ENCODE results near the gene ZDHHC24.

The ZDHHC24 gene

DNA sequence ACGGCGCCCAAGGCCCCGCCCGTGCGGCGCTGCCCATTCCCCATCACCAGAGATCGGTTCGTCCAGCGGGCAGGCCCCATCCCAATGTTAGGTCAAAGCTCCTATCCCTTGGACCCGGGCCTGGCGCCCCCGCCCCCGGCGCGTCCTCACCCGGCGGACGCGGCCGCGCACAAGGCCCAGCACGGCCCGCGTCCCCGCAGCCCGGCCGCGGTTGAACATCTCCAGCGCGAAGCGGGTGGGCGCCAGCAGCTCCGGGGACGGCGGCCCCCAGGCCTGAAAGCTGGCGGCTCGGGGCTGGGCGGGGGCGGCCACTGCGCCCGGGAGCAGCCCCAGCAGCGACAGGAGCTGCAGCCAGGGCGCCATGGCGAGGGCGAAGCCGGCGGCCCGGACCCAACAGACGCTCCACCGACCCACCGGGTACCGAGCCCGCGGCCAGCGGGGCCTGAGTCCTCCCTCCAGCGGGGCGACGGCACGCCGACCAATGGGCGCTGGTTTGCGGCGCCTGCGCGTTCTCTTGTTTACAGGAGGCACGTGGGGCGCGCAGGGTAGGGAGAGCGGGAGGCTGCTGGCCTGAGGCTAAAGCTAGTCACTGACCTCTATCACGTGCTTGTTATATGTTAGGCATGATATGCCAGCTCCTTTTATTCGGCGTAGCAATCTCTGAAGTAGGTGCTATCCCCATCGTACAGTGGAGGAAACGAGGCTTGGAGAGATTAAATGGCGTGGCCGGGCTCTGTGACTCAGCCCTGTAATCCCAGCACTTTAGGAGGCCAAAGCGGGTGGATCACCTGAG is 22.5 kb upstream of the ZDHHC24 start, which contains the start of gene CTSF:
CTSF (minus strand) TSS at position 483 of the 793 bp plus-strand sequence; CDS start at position 363, 120 bp downstream.
- H3K27ac ChIP-seq: peak within 1 kb of the TSS in 14 of 21 experiments; percentile 1 to 78 (median 42)
- H3K4me3 ChIP-seq: peak within 1 kb of the TSS; percentile 44 to 69 (median 58)

GRCh38 chr11:66567787-66568123 is 21.9 kb upstream of the ZDHHC24 start:
- Histone ChIP-seq H3K4me3 (peak overlapping the region; percentile 44 to 69 (median 58)), H3K27ac (peak overlapping the region in 10 of 21 experiments; percentile 1 to 78 (median 42))

DNA sequence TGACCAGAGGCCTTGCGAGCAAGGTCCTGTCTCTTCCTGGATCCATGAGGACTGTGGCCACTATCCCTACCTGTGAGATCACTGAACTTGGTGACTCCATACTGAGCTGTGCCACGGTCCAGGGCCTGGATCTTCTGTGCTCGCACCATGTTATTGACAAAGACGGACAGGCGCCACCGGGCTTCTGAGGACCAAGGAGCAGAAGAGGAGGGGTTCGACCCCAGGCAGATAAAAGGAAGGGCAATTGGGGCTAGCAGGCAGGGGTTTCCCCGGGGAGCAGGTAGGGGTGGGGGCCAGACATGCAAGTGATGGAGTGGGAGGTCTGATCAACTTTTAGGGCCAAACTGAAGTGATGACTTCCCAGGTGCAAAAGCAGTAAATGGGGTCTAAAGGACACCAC is 20.4 kb upstream of the ZDHHC24 start:
- H3K4me3 ChIP-seq: no peak overlapping the region
- no peak overlapping the region for H3K27ac ChIP-seq

DNA sequence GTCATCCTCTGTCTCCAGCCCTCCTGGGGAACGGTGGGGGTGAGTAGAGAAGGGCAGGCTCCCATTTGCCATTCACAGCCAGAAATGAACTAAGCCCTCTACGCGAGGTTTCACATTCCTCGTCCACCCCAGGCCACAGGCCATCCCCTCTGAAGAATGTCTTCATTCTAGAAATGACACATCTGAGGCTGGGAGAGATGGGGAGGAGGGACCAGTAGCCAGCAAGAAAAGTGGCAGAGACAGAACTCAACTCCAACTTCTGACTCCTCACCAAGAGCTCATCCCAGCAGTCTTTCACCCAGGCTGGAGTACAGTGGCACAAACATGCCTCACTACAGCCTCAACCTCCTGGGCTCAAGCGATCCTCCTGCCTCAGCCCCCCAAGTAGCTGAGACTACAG is 19.1 kb upstream of the ZDHHC24 start:
- H3K27ac ChIP-seq: no peak overlapping the region
- H3K4me3 ChIP-seq: no peak overlapping the region

DNA sequence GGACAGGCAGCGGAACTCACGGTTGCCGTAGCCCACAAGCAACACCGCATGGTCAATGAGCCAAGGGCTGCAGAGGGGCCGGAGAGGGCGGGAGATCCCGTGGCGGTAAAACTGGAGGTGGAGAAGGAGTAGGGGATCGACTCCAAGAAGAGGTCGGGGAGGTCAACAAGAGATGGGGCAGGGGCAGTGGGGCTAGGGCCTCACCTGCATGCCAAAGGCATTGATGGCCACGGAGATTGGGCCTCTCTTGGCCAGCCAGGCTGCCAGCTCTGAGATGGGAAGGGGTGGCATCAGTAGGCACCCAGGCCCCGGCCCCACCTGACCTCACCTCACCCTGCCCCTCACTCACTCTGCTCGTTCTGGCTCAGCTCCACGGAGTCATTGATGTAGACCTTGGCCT is 18.7 kb upstream of the ZDHHC24 start:
- no peak overlapping the region for H3K27ac ChIP-seq
- no peak overlapping the region for H3K4me3 ChIP-seq

DNA sequence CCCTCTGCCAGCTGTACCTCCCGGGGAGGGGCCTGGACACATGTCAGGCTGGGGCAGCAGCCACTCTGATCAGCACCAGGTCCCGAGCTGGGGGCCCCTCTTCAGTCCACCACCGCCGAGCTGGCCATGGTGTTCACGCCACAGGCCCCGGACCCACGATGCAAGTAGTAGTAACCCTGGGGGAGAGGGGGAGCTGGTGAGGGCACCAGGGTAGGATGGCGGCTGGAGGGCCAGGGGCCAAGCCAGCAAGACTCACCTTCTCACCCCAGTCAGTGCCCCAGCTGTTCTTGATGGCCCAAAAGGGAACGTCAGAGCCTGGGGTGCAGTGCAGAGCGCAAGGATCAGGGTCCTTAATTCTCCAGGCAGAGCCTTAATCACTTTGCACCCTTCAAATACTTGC is 18.0 kb upstream of the ZDHHC24 start:
- Histone ChIP-seq H3K27ac (no peak overlapping the region), H3K4me3 (no peak overlapping the region)

GRCh38 chr11:66562907-66563583 is 17.2 kb upstream of the ZDHHC24 start:
- Histone ChIP-seq H3K27ac (no peak overlapping the region), H3K4me3 (no peak overlapping the region)

- no peak overlapping the region for H3K4me3 ChIP-seq
- H3K27ac ChIP-seq: no peak overlapping the region
Measured at GRCh38 chr11:66562275-66562674, 16.4 kb upstream of the ZDHHC24 start.

- H3K27ac ChIP-seq: no peak overlapping the region
- H3K4me3 ChIP-seq: no peak overlapping the region
Measured at GRCh38 chr11:66561975-66562248, 16.1 kb upstream of the ZDHHC24 start.

- Histone ChIP-seq H3K4me3 (no peak overlapping the region), H3K27ac (no peak overlapping the region)
Measured at GRCh38 chr11:66561178-66561974, 15.5 kb upstream of the ZDHHC24 start.

DNA sequence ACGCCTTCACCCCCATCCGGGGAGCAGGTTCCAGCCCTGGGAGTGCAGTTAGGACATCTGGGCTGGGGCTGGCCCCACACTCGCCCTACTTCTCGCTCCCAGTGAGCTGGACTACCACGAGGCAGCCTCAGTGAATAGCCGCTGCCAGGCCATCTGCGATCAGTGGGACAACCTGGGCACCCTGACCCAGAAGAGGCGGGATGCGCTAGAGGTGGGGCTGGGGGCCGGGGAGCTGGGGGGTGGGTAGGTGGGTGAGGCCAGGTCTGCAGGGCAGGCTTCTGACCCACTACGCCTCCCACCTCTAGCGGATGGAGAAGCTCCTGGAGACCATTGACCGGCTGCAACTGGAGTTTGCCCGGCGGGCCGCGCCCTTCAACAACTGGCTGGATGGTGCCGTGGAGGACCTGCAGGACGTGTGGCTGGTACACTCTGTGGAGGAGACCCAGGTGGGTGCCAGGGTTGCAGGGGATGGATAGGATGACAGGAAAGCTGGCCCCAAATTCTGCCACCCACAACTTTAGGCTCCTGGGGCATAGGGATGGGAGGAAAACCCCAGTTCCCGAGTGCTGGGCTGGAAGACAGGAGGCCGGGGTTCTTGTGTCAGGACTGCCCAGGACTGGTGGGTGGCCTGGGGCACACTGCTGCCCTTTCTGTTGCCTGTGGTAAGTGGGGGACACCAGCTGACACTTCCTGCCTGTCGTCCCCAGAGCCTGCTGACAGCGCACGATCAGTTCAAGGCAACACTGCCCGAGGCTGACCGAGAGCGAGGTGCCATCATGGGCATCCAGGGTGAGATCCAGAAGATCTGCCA is 14.2 kb upstream of the ZDHHC24 start:
- Histone ChIP-seq H3K4me3 (no peak overlapping the region), H3K27ac (no peak overlapping the region)

DNA sequence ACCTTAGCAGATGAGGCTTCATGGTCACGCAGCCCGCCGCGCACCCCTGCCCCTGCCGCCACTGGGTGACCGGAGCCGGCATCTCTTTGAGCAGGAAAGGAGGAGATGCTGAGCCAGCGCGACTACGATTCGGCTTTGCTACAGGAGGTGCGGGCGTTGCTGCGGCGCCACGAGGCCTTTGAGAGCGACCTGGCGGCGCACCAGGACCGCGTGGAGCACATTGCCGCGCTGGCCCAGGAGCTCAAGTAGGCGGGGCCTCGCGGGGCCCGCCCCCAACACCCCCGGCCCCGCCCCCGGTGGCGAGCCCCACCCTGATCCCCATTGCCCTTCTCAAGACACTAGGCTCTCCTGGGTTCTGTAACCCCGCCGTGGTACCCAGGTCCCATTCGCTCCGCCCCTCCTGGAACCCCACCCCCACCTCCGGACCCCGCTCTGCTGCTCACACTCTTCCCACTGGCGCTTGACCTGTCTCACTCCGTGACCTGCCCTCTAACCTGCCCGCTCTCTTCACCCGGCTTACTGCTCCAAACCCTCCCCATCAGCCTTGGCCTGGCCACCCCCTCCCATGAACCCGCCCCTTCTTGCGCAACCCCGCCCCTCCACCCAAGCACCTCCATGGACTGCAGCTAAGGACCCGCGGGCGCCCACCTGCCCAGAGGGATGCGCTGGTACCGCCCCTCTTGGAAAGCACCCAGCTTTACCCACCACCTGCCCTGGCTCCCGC is 13.5 kb upstream of the ZDHHC24 start:
- H3K4me3 ChIP-seq: no peak overlapping the region

GRCh38 chr11:66557733-66558326 is 12.0 kb upstream of the ZDHHC24 start:
- no peak overlapping the region for H3K4me3 ChIP-seq

More for the DNA sequence above, 13.5 kb upstream of the ZDHHC24 start:
- H3K27ac ChIP-seq: no peak overlapping the region

DNA sequence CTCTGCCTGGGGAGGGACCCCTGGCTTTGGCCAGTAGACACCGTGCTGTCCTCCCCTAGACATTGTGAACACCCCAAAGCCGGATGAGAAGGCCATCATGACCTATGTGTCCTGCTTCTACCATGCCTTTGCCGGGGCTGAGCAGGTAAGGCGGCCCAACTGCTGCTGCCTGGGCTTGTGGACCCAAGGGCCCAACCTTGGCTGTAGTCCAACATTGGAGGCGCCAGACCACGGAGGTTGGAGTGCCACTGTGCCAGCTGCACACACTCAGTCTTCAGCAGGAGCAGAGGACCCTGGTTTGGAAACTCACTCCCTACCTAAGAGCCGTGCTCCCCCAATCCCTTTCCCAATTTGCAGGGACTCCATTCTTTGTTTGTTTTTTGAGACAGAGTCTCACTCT is 10.2 kb upstream of the ZDHHC24 start:
- no peak overlapping the region for H3K27ac ChIP-seq
- no peak overlapping the region for H3K4me3 ChIP-seq

More at GRCh38 chr11:66557733-66558326, 12.0 kb upstream of the ZDHHC24 start:
- H3K27ac ChIP-seq: no peak overlapping the region

- Histone ChIP-seq H3K4me3 (no peak overlapping the region), H3K27ac (no peak overlapping the region)
Measured at GRCh38 chr11:66555416-66555815, 9.6 kb upstream of the ZDHHC24 start.

DNA sequence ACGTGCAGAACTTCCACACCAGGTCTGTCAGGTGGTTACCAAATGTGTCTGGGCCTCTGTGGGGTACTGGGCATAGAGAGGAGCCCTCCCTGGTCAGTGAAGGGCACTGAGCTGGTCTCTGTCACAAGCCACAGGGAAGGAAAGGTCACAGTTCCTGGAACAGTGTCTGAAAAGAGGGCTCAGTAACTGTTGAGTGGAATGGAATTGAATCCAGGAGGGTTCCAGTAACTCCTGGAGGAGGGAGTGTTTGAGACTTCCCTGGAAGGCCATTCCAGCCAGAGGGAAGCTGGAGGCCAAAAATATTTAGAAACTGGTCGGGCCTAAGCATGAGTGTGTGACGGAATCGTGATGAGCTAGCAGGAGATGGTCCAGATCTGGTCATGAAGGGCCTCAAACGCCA is 8.8 kb upstream of the ZDHHC24 start:
- Histone ChIP-seq H3K27ac (no peak overlapping the region), H3K4me3 (no peak overlapping the region)

DNA sequence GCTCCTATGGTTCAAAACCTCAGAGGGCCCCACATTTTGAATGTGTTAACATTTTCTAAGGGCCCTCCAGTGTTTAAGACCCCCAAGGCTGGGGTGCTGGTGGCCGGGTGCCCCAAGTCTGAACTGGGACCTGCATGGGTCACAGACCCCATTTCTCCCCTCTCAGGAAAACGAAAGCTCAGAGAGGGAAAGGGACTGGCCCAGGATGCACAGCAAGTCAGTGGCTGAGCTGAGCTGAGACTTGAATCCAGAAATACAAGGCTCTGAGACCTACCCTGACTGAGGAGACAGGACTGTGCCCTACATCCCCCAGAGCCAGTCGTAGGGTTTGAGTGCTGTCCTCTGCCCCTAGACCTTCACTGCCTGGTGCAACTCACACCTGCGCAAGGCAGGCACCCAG is 5.0 kb upstream of the ZDHHC24 start:
- H3K4me3 ChIP-seq: no peak overlapping the region
- no peak overlapping the region for H3K27ac ChIP-seq

DNA sequence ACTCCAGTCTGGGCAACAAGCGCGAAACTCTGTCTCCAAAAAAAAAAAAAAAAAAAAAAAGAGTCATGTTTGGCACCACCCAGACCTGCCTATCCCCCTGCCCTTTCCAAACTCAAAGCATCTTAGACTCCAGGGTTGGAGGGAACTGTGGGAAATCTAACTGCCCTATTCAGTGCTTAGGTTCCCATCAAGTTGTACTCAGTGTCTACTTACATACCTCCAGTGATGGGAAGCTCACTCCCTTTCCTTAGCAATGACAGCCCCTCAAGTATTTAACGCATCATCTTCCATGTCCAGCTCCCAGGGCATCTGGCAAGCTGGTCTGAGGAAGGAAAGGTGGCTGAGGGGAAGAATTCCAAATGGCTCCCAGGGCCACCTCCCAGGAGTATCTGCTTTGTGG is 3.8 kb upstream of the ZDHHC24 start:
- Histone ChIP-seq H3K4me3 (no peak overlapping the region), H3K27ac (no peak overlapping the region)
